DMS53 (cell line): ENCODE data around the gene CAPN15.

ENCODE experiments used
- DNase-seq: peaks from one replicate; lab custom pipeline; 2025; lab: John Stamatoyannopoulos, UW

CAPN15 gene

DNA sequence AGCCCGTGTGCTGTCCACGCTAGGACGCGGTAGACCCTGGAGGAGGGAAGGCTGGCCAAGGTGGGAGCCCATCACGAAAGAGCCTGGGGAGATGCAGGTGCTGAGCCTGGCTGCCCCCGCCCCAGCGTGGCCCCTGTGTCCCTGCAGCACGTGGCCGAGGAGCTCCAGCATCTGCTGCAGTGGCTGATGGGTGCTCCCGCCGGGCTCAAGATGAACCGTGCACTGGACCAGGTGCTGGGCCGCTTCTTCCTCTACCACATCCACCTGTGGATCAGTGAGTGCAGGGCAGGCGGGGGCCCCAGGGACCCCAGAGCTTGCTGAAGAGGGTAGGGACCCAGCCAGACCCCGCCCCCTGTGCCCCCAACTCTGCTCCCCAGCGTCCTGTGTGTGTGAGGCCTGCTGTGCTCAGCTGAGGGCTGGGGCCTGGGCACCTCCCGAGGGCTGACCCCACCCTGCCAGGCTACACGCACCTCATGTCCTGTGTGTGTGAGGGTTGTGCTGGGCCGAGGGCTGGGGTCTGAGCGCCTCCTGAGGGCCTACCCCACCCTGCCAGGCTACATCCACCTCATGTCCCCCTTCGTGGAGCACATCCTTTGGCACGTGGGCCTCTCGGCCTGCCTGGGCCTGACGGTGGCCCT lies 50.8 kb downstream of the CAPN15 start:
- DNase-seq = no peak

DNA sequence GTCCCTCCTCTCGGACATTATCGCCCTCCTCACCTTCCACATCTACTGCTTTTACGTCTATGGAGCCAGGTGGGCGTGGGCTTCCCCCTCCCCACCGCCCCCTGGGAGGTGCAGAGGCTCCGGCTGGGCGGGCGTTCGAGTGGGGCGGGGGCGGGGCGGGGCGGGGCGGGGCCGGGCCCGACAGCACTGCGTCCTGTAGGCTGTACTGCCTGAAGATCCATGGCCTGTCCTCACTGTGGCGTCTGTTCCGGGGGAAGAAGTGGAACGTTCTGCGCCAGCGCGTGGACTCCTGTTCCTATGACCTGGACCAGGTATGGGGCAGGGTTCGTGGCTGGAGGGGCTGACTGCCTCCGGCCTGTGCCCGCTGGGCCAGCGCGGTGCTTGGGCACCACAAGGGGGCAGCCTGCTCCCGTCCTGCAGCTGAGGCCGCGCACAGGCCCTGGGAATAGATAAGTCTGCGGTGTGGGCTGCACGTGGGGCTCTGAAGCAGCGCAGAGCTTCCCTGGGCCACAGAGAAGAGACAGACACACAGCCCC lies 51.4 kb downstream of the CAPN15 start:
- DNase-seq = peak; percentile 80

DNA sequence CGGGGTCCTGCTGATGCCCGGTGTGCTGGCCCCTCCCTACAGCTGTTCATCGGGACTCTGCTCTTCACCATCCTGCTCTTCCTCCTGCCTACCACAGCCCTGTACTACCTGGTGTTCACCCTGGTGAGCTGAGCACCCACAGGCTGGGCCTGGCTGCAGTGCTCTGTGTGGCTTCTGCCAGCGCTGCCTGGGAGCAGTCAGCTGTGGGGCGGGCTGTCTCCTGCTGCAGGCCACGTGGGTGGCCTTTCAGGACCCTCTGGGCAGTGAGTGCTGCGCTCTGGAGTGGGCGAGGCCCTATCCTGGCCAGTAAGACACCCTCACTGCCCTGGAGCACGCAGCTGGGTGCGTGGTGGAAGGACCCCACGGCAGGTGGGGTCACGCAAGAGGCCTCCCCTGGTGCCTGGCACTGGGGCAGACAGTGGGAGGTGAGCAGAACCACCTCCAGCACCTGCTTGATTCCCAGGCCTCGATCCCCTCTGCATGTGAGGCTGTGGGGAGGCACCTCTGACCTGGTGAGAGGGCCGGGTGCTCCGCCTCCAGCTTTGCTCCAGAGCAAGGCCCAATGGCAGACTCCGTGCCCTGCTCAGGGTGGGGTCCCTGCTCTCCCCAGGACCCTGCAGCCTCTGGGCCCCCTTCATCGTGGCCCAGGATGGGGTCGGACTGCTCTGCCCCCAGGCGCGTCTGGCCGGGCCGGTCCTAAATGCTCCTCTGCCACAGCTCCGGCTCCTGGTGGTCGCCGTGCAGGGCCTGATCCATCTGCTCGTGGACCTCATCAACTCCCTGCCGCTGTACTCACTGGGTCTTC lies 52.8 kb downstream of the CAPN15 start:
- no peak for DNase-seq

DNA sequence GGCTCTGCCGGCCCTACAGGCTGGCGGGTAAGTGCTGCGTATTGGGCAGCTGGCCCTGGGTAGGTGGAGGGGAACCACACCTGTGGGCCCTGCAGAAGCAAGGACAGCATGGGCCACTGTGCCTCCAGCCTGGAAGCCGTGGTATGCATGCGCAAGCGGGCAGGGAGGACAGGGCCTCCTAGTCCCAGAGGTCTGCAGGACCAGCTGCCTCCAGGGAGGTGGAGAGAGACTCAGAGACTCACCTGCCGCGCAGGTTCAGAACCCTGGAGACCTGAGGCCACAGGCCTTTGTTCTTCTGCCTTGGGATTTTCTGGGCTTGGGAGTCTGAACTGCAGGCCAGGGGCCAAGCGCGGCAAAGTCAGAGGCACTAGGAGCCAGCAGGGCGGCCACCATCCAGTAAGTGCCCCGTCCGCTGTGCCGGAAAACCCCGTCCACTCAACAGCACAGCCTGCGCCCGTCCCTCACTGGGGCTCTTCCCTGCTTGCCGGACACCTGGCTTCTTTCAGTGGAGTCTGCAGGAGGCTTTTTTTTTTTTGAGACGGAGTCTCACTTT lies 53.5 kb downstream of the CAPN15 start:
- DNase-seq = no peak

DNA sequence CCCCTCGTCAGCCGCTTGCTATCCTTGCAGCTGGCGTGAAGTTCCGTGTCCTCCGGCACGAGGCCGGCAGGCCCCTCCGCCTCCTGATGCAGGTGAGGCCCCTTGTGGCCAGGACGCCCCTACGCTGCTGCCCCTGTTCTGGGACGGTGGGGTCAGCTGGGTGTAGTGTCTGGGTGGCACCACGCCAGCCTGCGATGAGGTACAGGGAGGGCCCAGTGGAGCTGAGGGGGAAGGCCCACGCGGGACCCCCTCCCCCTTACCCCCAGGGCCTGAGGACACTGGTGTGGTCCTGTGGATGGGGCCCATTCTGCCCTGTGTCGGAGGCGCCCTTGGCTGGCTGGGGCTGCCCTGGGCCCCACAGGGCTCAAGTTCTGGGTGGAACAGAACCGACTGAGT lies 54.7 kb downstream of the CAPN15 start:
- no peak for DNase-seq

DNA sequence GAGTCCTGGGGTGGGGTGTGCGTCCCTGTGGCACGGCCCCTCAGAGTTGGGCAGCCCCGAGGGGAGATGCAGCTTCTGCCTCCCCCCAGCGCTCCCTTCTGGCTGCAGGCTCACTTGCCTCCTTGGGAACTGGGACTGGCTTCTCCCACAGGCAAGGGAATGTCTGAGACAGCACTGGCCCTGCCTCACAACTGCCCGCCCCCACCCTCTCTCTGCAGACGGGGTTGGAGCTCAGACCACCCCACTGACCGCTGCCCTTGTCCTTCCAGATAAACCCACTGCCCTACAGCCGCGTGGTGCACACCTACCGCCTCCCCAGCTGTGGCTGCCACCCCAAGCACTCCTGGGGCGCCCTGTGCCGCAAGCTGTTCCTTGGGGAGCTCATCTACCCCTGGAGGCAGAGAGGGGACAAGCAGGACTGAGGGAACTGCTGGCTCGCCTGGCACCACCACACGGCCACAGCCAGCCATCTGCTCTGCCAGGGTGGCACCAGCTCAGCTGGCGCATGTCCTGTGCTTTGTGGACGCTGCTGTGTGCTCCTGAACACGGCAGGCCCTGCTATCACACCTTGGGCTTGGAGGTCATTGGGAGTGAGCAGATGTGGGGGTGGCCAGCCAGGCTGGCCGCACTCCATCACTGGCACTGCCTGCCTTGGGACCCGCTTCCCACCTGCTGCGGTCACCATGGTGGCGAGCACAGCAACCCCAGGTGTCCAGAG lies 55.3 kb downstream of the CAPN15 start:
- no peak for DNase-seq

DNA sequence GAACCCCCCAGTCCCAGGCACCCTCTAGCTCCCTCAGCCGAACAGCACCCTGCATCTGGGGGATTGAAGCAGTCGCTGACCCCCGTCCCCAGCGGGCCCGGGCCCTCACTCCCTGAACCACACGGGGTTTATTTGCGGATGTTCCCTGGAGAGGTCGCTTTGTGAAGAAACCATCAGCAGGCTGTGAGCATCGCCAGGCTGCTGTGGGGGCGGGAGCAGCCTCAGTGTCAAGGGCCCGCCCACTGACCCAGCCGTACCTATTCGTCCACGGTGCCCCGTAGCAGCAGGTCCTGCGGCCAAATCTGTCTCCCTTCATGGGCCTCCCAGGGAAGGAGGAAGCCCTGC lies 55.9 kb downstream of the CAPN15 start:
- DNase-seq = peak; percentile 83

DNA sequence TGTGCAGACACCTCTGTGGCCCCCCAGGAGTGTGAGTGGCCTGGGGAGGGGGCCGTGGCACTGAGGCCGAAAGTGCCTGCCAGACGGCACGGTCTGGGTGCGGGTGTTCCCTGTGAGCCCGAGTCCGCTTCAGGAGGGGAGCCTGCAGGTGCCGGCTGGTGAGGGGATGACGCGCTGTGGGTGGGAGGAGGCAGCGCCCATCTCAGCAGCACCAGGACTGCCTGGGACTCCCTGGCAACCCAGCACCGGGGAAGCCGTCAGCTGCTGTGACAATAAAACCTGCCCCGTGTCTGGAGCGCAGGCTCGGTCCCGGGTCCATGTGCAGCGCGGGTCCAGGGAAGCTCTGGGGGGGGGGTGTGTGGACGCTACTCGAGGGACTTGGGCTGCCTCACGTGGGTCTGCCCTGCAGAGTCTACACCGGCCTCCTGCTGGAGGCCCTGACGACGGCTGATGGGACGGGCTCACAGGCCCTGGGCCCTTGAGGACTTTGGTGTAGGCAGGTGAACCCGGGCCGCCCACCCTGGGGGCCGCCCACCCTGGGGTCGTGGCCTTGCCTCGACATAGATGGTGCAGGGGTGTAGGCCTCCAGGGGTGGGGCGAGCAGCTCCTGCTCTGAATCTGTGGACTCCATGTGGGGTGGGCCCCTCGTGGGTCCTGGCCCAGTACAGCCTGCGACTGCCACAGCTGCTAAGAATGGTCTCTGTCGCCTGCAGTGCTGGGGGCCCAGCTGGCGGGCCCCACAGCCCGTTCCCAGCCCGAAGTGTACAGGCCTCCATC lies 56.5 kb downstream of the CAPN15 start:
- DNase-seq = peak; percentile 90

DNA sequence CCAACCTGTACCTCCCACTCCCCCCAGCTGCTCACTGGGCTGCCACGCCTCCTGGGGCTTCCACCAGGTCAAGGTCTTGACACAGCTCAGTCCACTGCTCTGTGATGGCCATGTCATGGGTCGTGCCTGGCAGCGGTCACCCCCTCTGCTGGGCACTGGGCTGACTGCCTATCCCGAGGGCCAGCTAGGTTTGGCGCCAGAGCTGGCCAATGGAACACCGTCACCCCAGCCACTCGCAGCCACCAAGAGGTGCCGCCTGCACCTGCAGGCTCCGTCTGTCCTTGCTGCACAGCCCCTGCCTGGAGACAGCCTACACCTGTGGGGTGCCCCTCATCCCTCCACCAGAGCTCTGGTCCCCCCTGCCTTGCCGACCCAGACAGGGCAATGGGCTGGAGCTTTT lies 57.8 kb downstream of the CAPN15 start:
- peak; percentile 80 for DNase-seq

DNA sequence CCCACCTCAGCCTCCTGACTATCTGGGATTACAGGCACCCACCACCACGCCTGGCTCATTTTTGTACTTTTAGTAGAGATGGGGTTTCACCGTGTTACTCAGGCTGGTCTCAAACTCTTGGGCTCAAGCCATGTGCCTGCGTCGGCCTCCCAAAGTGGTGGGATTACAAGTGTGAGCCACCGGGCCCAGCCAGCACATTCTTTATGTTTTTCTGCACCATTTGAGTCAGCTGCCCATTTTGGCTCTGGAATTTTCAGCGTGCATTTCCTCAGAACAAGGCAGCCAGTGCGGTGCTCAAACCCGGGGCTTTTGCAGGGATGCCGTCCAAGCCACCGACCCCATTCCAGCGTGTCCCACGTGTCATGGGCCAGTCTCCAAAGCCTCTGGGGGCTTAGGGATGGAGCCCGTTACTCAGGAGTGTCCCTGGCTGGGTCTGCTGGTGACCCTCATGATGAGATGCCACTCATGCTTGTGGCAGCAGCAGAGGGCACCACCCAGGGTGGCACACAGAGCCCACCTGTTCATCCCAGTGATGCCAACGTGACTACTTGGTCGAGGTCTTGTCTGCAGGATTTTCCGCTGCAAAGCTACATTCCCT lies 58.6 kb downstream of the CAPN15 start:
- no peak for DNase-seq

DNA sequence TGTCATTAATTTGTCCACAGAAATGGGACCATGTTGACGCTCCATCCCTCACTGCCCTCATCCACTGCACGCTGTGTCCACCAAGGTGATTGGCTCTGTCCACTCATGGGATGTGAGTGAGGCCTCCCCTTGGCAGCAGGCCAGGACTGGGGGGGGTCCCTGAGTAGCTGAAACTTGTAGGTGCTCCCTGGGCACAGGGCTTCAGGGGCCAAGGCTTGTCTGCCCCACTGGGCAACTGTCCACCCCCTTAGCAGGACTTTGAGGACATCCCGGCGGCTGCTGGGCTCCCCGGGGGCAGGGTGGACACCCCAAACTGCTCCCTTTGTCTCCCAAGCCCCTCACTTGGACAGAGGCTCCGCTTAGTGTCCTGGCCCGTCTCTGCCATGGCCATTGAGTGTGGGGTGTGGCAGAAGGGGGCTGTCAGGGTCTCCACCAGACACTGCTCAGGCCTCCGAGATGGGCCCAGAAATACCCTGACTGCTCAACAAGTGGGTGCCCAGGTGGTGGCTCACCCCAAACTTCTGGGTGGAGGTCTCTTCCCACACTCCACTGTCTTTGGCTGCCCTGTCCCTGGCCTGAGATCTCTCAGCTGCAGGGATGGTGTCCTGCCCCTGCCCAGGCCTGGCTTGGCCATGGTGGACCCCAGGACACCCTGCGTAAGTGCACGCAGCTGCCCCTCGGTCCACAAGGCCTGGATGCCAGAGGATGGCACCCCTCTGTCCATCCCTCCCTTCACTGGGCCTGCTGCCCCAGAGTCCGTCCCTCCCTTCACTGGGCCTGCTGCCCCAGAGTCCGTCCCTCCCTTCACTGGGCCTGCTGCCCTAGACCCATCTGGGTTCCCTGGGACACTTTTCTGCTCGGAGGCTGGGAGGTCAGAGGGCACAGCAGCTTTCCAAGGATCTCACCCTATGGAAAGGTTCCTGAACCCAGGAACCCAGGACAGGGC lies 59.4 kb downstream of the CAPN15 start:
- DNase-seq = no peak

DNA sequence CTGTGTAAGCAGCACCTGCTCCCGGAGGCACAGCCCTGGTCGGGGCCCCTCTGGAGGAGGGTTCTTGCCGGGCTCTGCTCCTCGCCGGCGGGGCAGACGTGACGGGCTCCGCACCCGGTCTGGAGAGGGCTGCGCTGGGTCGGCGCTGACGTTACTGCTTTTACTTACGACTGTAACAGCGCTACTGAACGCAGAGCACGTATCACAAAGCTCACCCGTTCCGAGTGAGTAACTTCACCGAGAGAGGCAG lies 61.1 kb downstream of the CAPN15 start:
- DNase-seq = peak; percentile 74

DNA sequence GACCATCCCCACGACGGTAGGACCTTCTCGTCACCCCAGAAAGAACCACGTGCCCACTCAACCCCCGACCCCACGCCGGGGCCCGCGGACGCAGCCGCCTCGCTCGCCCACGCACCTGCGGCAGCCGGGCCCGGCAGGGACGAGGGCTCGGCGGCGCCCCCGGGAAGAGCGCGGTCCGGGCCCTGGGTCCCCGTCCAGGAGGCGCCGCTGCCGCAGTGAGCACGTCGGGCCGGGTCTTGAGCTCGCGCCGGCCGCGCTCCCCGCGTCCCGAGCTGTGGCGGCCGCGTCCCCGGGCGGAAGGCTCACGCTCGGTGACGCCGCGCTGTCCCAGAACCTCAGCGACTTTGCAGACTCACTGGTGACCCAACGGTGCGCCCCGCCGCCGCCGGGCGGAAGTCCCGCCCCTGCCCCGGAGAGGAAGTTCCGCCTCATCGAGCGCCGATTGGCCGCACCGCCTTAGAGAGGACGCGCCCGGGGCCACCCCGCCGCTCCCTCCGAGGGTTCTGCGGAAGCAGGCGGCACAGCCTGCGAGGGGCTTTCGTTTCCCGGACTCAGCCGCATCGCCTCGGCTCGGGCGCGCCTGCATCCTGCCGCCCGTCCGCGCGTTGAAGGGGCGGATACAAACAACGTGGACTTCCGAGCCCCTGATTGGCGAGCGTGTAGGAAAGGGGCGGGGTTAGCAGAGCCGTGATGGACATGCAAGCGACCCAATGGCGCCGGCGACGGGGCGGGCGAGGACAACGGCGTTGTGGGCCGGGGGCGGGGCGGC lies 61.6 kb downstream of the CAPN15 start:
- peak; percentile 94 for DNase-seq

DNA sequence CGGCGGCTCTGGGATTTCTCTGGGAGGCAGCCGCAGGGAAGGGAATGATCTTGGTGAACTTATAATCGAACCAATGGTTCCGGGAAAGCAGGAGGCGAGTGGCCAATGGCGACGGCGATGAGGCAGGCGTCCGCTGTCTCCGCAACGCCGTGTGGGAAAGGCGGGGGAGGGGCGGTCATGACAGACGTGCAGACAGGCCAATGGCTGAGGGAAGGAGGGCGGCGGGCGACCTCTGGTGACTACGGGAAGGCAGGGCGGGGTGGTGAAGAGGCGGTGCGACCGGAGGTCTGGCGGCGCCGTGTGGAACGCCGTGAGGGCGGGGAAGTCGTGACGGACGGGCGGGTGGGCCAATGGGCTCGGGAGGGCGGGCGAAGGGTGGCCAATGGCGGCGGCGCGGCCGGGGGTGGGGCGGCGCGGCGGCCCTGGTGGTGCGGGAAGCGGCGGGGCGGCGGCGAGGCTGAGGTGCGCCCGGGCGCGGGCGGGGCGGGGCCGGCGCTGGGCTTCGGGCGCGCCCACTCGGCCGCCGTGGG lies 62.2 kb downstream of the CAPN15 start, which contains the start of gene RAB40C:
Gene RAB40C, plus strand, starts transcription at position 409 of the 530 bp plus-strand sequence. CDS start 226 bp downstream, outside the sequence.
- DNase-seq = peak; percentile 98

DNA sequence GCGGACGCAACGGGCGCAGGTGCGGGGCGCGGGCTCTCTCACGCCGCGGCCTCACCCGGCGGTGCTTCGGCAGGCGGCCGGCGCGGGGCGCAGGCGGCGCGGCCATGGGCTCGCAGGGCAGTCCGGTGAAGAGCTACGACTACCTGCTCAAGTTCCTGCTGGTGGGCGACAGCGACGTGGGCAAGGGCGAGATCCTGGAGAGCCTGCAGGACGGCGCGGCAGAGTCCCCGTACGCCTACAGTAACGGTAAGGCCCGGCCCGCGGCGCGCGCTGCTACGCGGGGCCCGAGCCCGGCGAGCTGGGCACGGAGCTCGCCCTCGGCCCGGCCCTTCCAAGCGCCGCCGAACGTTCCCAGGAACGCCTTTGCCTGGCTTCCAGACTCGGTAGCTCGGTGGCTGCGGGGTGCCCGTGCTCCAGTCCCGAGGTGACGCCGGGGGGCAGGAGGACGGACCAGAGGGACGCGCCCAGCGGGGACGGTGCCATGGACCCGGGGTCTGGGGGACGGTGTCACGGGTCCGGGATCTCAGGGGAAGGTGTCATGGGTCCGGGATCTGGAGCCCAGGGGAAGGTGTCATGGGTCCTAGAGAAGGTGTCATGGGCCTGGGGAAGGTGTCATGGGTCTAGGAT lies 62.8 kb downstream of the CAPN15 start:
- DNase-seq = peak; percentile 75

DNA sequence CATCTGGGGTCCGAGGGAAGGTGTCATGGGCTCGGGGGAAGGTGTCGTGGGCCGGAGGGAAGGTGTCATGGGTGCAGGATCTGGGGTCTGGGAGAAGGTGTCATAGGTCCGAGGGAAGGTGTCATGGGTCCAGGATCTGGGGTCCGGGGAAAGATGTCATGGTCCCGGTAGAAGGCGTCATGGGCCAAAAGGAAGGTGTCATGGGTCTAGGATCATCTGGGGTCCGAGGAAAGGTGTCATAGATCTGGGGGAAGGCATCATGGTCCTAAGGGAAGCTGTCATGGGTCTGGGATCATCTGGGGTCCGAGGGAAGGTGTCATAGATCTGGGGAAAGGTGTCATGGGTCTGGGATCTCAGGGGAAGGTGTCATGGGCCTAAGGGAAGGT lies 63.3 kb downstream of the CAPN15 start:
- DNase-seq = no peak

DNA sequence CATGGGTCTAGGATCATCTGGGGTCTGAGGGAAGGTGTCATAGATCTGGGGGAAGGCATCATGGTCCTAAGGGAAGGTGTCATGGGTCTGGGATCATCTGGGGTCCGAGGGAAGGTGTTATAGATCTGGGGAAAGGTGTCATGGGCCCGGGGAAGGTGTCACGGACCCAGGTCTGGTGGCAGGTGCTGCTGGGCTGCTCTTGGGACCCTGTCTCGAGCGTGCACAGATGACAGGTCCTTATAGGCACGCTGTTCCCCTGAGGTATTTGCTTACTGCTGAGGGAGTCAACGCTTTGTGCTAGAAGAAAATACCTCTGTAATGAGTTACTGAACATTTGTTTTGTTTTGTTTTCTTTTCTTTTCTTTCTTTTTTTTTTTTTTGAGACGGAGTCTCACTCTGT lies 63.7 kb downstream of the CAPN15 start:
- DNase-seq = no peak

DNA sequence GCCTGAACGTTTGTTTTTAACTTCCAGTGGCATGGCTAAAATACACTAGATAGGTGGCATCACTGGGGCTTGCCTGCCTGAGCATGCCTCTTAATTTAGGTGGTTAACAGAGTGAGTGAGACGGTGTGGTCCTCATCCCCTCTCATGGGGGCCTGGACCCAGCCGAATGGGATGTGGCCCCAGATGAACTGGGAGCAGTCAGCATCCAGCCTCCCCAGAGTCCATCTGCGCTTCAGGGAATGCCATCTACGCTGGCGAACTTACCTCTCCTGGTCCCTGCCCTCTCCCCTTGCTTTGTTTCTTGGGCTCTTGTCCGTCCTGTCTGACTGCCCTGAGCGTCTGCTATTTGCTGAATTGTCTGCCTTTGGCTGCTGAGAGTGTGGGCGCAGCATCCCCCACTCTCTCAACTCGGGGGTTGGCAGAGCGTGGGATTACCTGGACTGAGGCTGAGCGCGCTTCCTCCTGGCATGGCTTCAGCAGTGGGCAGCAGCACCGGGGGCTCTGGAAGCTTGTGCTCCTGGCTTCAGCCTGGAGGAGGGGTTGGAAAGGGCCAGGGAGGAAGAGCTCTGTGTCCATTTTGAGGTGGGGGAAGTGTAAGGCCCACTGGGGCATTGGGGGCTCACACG lies 64.5 kb downstream of the CAPN15 start:
- peak; percentile 58 for DNase-seq
